Measurements from ENCODE around the gene RETREG3. TPM values are rescaled to one million over a fixed set of nuclear protein-coding genes. Genes with fewer than 3 reads are reported as not detected.

RETREG3 gene
- total and polyA plus RNA-seq, 2 of the 13 experiments (the other 11 are each of a cell fraction or from before 2014, with no cell fraction given) = 47.0 to 55.8 TPM

DNA sequence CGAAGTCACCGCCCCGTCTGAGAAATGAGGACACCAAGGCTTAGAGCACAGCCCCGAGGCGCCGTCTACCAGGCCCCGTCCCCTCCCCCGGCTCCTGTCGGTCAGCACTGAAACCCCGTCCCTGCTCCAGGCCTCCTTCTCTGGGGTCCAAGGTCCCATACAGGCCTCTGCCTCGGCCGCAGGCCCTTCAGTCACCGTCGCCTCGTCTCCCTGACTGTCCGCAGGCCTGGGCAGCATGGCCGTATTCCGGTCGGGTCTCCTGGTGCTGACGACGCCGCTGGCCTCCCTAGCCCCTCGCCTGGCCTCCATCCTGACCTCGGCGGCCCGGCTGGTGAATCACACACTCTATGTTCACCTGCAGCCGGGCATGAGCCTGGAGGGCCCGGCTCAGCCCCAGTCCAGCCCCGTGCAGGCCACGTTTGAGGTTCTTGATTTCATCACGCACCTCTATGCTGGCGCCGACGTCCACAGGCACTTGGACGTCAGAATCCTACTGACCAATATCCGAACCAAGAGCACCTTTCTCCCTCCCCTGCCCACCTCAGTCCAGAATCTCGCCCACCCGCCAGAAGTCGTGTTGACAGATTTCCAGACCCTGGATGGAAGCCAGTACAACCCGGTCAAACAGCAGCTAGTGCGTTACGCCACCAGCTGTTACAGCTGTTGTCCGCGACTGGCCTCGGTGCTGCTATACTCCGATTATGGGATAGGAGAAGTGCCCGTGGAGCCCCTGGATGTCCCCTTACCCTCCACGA is 46.6 kb downstream of the RETREG3 start (continued):
- TF ChIP-seq KLF15 (CRISPR knock-in tag; IDR thresholded peaks at IDR 0.05; ENCODE audit: borderline replicate concordance) (no peak), HMG20B (CRISPR knock-in tag; conservative IDR thresholded peaks at IDR 0.05) (peak; percentile 4; the same call in 1 of the 2 replicates), U2AF1 (optimal IDR thresholded peaks at IDR 0.05; ENCODE audit: low read depth, low read length) (no peak), ATRX (CRISPR knock-in tag; IDR thresholded peaks at IDR 0.05; ENCODE audit: borderline replicate concordance) (no peak), TCF12 (IDR thresholded peaks at IDR 0.05) (no peak), TCF12 (CRISPR knock-in tag; IDR thresholded peaks at IDR 0.05) (no peak; the same call in 1 of the 2 replicates), ZNF773 (CRISPR knock-in tag; IDR thresholded peaks at IDR 0.05; ENCODE audit: borderline replicate concordance) (peak; percentile 90), TBL1XR1 (IDR thresholded peaks at IDR 0.05; ENCODE audit: borderline replicate concordance, low read length, partially characterized antibody) (no peak), PITX1 (CRISPR knock-in tag; IDR thresholded peaks at IDR 0.05) (no peak), DMAP1 (CRISPR knock-in tag; IDR thresholded peaks at IDR 0.05) (no peak; the same call in 1 of the 2 replicates), ZNF136 (CRISPR knock-in tag; IDR thresholded peaks at IDR 0.05; ENCODE audit: low read depth) (no peak), CBX5 (CRISPR knock-in tag; IDR thresholded peaks at IDR 0.05; ENCODE audit: borderline replicate concordance) (peak; percentile 17; the same call in 1 of the 2 replicates), ZSCAN25 (CRISPR knock-in tag; IDR thresholded peaks at IDR 0.05) (no peak), KLF11 (CRISPR knock-in tag; IDR thresholded peaks at IDR 0.05) (no peak), ZMAT3 (CRISPR knock-in tag; conservative IDR thresholded peaks at IDR 0.05) (peak; percentile 37; the same call in 1 of the 2 replicates), KDM2A (CRISPR knock-in tag; IDR thresholded peaks at IDR 0.05; ENCODE audit: borderline replicate concordance, low read depth) (no peak; the same call in 1 of the 2 replicates)
- TF ChIP-seq, protein P1, sequence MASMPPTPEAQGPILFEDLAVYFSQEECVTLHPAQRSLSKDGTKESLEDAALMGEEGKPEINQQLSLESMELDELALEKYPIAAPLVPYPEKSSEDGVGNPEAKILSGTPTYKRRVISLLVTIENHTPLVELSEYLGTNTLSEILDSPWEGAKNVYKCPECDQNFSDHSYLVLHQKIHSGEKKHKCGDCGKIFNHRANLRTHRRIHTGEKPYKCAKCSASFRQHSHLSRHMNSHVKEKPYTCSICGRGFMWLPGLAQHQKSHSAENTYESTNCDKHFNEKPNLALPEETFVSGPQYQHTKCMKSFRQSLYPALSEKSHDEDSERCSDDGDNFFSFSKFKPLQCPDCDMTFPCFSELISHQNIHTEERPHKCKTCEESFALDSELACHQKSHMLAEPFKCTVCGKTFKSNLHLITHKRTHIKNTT (CRISPR knock-in tag; IDR thresholded peaks at IDR 0.05) = 0 out of 2 replicates have a peak, but pooled peaks have one; percentile 22
- TF ChIP-seq, protein P2, sequence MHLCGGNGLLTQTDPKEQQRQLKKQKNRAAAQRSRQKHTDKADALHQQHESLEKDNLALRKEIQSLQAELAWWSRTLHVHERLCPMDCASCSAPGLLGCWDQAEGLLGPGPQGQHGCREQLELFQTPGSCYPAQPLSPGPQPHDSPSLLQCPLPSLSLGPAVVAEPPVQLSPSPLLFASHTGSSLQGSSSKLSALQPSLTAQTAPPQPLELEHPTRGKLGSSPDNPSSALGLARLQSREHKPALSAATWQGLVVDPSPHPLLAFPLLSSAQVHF (CRISPR knock-in tag; IDR thresholded peaks at IDR 0.05) = no peak
- TF ChIP-seq, protein P3, sequence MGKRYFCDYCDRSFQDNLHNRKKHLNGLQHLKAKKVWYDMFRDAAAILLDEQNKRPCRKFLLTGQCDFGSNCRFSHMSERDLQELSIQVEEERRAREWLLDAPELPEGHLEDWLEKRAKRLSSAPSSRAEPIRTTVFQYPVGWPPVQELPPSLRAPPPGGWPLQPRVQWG (CRISPR knock-in tag; IDR thresholded peaks at IDR 0.05; ENCODE audit: borderline replicate concordance, low read depth) = peak; percentile 60; the same call in 1 of the 2 replicates
- TF ChIP-seq, protein P4, sequence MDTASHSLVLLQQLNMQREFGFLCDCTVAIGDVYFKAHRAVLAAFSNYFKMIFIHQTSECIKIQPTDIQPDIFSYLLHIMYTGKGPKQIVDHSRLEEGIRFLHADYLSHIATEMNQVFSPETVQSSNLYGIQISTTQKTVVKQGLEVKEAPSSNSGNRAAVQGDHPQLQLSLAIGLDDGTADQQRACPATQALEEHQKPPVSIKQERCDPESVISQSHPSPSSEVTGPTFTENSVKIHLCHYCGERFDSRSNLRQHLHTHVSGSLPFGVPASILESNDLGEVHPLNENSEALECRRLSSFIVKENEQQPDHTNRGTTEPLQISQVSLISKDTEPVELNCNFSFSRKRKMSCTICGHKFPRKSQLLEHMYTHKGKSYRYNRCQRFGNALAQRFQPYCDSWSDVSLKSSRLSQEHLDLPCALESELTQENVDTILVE (CRISPR knock-in tag; IDR thresholded peaks at IDR 0.05) = no peak; the same call in 1 of the 2 replicates
- TF ChIP-seq, protein P5, sequence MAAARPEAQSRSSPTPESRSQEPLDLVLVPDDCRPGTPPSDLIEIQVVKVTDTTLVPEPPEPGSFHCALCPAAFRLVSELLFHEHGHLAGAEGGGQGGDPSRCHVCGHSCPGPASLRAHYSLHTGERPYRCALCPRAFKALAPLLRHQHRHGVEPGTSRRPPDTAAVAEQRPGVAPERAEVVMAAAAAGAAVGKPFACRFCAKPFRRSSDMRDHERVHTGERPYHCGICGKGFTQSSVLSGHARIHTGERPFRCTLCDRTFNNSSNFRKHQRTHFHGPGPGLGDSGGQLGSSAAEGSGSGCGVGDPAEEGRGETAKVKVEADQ (CRISPR knock-in tag; IDR thresholded peaks at IDR 0.05; ENCODE audit: borderline replicate concordance) = no peak
- TF ChIP-seq, protein P6, sequence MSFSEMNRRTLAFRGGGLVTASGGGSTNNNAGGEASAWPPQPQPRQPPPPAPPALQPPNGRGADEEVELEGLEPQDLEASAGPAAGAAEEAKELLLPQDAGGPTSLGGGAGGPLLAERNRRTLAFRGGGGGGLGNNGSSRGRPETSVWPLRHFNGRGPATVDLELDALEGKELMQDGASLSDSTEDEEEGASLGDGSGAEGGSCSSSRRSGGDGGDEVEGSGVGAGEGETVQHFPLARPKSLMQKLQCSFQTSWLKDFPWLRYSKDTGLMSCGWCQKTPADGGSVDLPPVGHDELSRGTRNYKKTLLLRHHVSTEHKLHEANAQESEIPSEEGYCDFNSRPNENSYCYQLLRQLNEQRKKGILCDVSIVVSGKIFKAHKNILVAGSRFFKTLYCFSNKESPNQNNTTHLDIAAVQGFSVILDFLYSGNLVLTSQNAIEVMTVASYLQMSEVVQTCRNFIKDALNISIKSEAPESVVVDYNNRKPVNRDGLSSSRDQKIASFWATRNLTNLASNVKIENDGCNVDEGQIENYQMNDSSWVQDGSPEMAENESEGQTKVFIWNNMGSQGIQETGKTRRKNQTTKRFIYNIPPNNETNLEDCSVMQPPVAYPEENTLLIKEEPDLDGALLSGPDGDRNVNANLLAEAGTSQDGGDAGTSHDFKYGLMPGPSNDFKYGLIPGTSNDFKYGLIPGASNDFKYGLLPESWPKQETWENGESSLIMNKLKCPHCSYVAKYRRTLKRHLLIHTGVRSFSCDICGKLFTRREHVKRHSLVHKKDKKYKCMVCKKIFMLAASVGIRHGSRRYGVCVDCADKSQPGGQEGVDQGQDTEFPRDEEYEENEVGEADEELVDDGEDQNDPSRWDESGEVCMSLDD (CRISPR knock-in tag; IDR thresholded peaks at IDR 0.05; ENCODE audit: borderline replicate concordance) = 0 out of 2 replicates have a peak, but pooled peaks have one; percentile 38

Measured in HepG2 (cell line).